Measurements from ENCODE around the gene CHD2. TPM values are rescaled to one million over a fixed set of nuclear protein-coding genes. Genes with fewer than 3 reads are reported as not detected.

Gene CHD2
- total RNA-seq, 1 experiment from 2014 or later, result 63.3 TPM

- Histone ChIP-seq H3K14ac (ENCODE audit: insufficient read depth, low read length) (no peak overlapping the region), H3K18ac (ENCODE audit: insufficient read length, low read depth, low read length) (no peak overlapping the region), H2AK5ac (ENCODE audit: insufficient read length, low read length) (no peak overlapping the region), H2BK12ac (ENCODE audit: insufficient read length, low read depth, low read length) (no peak overlapping the region), H4K8ac (replicated peaks; ENCODE audit: insufficient read length, low read depth, low read length) (no peak overlapping the region), H2BK120ac (ENCODE audit: low read depth, low read length, poor library complexity, severe bottlenecking) (no peak overlapping the region), H3K56ac (ENCODE audit: insufficient read length, low read depth, low read length) (no peak overlapping the region), H4K5ac (ENCODE audit: insufficient read length, low read depth, low read length) (no peak overlapping the region), H2BK20ac (ENCODE audit: low read depth, low read length, poor library complexity, severe bottlenecking) (no peak overlapping the region), H3K79me2 (ENCODE audit: insufficient read depth, low read length) (0 out of 2 replicates have a peak, but pooled peaks cover 1% of the 10 kb centered on the region), H4K91ac (ENCODE audit: insufficient read length, low read depth, low read length) (no peak overlapping the region), H3K23me2 (ENCODE audit: insufficient read length, low read depth, low read length, poor library complexity, severe bottlenecking) (no peaks in the 10 kb centered on the region), H3K4me1 (ENCODE audit: insufficient read depth, low read length) (no peaks in the 10 kb centered on the region), H3K27me3 (ENCODE audit: insufficient read depth, low read length) (no peaks in the 10 kb centered on the region), H3K79me1 (ENCODE audit: insufficient read depth, low read depth, low read length, poor library complexity, severe bottlenecking) (no peaks in the 10 kb centered on the region), H2BK5ac (ENCODE audit: insufficient read length, low read length) (no peak overlapping the region), H4K20me1 (ENCODE audit: control insufficient read depth, insufficient read depth, insufficient read length) (no peaks in the 10 kb centered on the region), H3K9me3 (ENCODE audit: control insufficient read depth, low read depth, low read length) (no peaks in the 10 kb centered on the region), H3K4ac (ENCODE audit: low read depth, low read length) (no peak overlapping the region), H3T11ph (ENCODE audit: low read length) (no peak overlapping the region), H3K4me2 (ENCODE audit: insufficient read depth, insufficient read length, low read length) (no peak overlapping the region), H2AFZ (ENCODE audit: low read length) (no peak overlapping the region), H3K27ac (ENCODE audit: insufficient read length, low read depth, low read length) (no peak overlapping the region), H3K23ac (ENCODE audit: insufficient read length, low read depth, low read length) (no peak overlapping the region), H3K9ac (ENCODE audit: extremely low read depth, insufficient read length, low read length) (no peak overlapping the region), H2BK15ac (ENCODE audit: low read depth, low read length) (no peak overlapping the region)
- DNase-seq, result peak; percentile 26
- Mint-ChIP-seq H3K4me1 (peaks cover 12 to 25% of the 10 kb centered on the region in 2 experiments), H3K4me3 (no peak overlapping the region), H3K9me3 (peaks cover 0 to 8% of the 10 kb centered on the region in 2 experiments; a peak in 3 of 5 replicates), H3K27me3 (ENCODE audit: low read depth) (peaks cover 7% of the 10 kb centered on the region), H3K27ac (peak overlapping the region in 1 of 3 experiments; percentile 90; a peak in 1 of 7 replicates), H3K36me3 (ENCODE audit: insufficient read depth in 1 of 3, low read depth in 3 of 3) (peaks cover 8 to 10% (median 8%) of the 10 kb centered on the region in 3 experiments; a peak in 6 of 7 replicates)
- TF ChIP-seq CTCF (conservative IDR thresholded peaks at IDR 0.05), result peak; percentile 80
- no CpG with 5 or more reads among the region's 32 CpGs for WGBS (ENCODE audit: extremely low coverage, insufficient read length, low lambda C conversion rate)
Observed at GRCh38 chr15:93035953-93036810, 136.1 kb downstream of the CHD2 start.

Data from H9 (cell line).